Measurements from ENCODE around the gene FAM3B.
"Not testable (repeated sequence)": the region's sequence is repeated elsewhere in the genome, so short reads cannot be mapped to it uniquely, and the experiment has no call there.

FAM3B gene

DNA sequence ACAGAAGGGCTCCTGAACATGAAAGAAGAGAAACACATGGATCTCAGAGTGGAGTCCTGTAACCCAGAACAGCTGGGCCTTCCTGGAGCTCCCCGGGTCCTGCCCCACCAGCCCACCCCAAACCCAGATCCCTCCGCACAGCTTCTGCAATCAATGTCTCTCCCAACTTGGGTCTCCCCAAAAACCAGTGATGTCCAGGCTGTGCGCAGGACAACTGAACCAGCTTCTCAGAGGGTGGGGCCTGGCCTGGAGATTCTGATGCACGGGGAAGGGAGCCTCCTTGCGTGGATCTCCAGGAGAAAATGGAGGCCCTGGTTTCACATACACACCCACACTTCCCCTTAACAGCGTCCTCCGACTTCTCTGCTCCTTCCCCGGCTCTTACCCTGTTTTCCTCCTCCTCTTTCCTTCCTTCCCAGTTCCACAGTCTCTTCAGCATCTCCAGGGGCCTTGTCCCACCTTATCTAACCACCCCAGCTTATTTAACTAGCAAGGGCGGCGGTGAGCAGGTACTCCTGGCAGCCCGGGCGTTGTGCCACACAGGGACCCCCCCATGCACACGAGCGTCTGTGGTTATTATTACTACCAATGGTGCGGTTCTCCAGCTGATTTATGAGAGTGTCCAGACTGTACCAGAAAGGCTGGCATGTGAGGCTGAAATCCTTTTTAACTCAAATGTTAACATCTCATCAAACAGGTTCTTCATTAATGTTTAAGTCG is 34.0 kb downstream of the FAM3B start:
- DNase-seq (ENCODE audit: low read depth) = no peak

DNA sequence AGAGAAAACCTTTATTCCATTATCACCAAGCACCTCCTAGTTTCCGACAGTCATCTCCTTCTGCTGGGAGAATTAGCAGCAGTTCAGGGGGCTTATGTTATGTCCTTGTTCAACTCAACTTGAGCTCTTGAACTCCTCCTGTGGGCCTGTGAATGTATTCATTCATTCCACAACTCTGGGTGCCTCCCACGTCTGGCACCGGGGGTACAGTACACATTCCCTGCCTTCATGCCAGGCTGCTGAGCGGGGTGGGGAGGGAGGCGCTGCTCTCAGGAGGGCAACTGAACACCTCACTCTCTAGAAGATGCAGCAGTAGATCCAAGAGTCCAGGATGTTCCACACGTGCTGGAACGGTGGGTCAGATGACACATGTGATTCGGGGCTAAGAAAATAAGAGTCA is 40.9 kb downstream of the FAM3B start:
- no peak for DNase-seq (ENCODE audit: low read depth)

DNA sequence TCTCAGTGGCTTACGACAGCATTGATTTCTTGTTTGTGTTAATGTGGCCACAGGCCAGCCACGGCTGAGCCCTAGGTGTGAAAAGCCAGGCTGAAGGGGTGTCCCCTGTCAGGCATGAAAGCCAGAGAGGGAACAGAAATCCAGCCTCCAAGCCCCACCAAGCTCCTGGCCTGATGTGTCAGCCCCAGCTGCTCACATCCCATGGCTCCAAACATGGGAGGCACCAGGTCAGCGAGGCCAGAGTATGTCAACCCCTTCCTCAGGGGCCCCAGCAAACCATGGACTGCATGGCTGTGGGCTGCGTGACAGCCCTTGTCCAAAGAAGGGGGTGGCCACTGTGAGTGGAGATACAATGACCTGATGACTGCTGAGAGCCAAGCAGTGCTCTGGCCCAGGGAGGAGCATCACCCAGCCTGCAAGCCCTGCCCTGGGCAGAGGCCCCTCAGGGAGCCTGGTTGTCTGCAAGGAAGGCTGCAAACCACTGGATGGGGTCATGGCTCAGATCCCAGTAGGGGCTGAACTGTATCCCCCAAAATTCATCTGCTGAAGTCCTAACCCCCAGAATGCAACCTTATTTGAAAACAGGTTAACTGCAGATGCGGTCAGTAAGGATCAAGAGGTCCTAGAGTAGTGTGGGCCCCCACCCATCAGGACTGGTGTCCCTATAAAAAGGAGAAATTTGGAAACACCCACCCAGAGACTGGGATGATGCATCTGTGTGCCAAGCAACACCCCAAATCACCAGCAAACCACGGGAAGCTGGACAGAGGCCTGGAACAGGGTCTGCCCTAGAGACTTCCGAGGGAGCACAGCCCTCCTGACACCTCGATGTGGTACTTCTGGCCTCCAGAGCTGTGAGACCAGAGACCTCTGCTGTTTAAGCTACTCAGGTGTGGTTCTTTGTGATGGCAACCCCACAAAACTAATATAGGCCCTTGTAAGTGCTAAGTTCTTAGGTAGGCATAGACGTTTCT is 41.9 kb downstream of the FAM3B start:
- DNase-seq (ENCODE audit: low read depth) = no peak

DNA sequence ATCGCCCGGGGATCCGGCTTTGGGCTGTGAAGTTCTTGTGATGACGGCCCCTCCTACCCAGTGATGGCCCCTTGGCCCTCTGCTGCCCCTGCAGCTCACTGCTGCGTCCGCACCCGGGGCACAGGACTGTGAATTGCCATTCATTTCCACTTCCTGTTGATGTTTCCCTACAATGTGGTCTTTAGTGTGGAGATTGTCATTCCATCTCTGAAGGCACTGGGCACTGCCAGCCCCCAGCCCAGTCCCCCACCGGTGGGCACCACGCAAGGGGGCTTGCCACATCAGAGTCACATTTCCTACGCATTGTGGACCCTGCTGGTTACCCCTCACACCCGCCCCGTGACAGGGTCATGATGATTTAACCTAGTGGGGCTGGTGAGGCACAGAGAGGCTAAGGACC is 42.7 kb downstream of the FAM3B start:
- no peak for DNase-seq (ENCODE audit: low read depth)

GRCh38 chr21:41359754-41360071 is 43.1 kb downstream of the FAM3B start:
- not testable (repeated sequence) for DNase-seq (ENCODE audit: low read depth)

DNA sequence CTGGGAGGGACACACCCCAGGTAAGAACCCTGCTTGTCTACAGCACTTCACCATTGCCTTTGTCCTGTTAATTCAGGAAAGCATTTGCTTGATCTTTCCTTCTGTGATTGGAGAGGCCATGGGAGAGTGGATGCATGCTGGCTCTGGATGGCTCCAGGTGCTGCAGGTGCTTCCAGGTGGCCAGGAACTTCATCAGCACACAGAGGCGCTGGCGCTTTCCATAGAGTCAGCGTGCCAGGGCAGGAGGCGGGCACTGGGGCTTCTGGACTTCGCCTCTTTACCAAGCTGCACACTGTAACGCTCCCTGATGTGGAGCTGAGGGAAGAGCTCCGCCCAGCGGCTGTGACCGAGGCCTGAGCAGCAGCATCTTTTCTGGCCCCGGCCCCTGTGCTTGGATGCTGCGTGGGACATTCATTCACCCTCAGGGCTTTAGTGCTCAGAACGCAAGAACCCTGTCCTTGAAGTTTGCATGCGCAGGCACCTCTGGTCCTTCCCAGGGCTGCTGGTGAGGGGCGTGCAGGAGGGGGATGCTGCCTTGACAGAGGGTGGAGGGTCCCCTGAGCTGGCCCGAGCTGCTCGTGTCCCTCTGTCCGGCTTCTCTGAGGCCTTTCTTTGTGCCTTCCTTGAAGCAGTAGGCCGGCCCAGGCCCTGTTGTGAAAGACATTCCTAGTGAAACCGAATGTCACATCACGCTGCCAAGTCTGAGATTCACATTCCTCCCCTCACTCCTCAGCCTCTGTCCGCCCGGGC is 43.6 kb downstream of the FAM3B start:
- DNase-seq (ENCODE audit: low read depth) = no peak

DNA sequence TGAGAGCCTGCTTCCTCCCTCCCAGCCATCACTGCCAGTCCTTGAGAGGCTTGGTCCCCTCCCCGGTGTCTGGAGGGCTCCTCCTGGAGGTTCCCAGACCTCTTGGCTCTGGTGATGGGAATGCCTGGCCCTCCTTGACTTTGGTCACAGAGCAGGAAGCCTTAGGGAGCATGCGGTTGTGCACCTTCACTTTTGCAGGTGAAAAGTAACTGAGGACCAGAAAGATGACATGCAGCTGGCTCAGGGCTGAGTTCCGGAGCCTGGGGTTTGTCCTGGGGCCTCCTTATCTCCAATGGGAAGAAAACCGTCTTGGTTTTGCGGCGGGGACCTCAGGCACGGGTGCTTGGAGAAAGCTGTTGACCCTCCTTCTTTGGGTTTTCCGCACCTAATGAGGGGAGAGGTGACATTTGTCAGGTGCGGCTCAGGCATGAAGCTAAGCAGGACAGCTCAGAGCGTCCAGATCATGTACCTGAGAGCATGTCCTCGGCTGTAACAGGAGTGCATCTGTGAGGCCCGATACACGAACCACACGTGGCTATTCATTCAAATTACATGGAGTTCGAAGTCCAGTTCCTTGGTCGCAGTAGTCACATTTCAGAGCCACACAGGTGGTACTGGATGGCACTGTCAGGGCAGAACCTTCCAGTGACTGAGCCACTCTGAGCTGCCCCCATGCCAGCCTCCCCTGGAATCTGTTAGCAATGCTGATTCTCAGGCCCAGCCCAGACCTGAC is 44.6 kb downstream of the FAM3B start:
- no peak for DNase-seq (ENCODE audit: low read depth)

- DNase-seq (ENCODE audit: low read depth) = peak; percentile 53
These were observed 45.4 kb downstream of the FAM3B start, which contains the start of gene MX2 for GRCh38 chr21:41361786-41362604. TSS of gene MX2 (plus strand) at chr21:41362027. CDS start at chr21:41376907, 14,880 bp downstream.

- no peak for DNase-seq (ENCODE audit: low read depth)
These were observed 46.2 kb downstream of the FAM3B start for GRCh38 chr21:41362605-41363369.

- DNase-seq (ENCODE audit: low read depth) = no peak
These were observed 47.0 kb downstream of the FAM3B start for GRCh38 chr21:41363370-41364270.

DNA sequence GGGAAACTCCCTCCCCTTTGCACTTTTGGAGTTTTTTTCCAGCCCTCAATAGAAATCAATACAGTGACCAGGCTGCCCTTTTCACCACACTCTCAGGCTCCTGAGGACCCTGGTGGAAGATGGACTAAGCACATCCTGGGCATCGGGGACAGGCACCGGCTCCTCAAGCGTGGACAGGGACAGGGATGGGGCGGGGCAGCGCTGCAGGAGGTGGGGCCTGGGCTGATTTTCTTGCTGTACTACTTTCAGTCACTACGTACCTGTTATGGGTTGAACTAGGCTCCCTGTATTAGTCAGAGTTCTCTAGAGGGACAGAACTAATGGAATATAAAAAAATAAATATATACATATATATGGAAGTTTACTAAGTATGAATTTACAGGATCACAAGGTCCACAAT is 47.7 kb downstream of the FAM3B start:
- DNase-seq (ENCODE audit: low read depth) = no peak

- no peak for DNase-seq (ENCODE audit: low read depth)
These were observed 48.9 kb downstream of the FAM3B start for GRCh38 chr21:41365377-41366107.

DNA sequence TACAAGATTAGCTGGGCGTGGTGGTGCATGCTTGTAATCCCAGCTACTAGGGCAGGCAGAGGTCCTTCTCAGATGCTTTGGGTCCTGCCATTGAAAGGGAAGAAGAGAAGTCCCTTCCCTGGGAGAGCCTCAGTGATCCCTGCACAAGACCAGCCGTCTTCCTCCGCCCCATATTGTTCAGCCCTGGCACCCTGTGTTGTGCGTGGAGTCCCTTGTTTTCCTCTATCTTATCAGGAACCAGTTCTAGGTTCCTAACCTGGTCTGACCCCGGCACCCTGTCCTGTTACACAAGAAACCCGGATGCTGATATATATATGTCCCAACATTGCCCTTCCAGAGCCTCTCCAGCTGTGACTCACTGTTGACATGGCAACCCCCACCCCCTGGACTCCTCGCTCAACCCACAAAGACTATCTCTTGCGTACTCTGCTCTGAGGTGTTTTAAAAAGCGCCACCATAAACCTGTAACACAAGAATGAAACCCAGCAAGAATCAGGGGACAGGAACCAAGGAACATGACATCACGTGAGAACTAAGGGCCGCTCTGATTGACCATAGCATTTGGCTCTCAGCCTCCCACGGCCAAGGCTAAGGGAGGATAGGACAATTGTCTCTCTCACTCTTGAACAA is 50.0 kb downstream of the FAM3B start:
- DNase-seq (ENCODE audit: low read depth) = no peak

DNA sequence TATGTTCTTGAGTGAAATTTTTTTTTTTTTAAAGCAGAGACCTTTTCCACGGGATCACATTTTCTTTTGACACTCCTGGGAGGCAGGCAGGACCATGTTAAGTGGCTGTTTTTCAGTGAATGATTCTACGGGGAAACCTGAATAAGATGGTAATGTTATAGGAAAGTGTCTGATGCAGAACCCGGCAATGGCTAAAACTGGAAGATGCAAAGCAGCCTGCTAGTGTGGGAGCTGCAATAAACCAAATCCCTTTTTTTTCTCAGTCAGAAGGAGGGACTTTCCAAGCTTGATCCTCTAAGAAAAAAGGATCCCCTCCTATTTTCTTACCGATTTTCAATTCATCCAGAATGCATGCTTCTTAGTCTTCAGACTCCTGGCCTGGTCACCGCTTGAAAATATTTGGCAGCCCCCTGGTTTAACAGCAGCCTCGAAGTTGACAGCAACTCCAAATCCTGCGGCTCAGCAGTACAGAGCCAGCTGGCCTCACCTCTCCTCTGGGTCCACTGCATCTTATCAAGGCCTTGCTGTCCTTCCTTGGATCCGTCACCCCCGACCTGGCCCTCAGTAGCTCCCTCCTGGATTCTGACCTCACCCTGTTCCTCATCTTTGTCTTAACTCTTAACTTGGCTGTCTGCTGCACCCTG is 50.8 kb downstream of the FAM3B start:
- no peak for DNase-seq (ENCODE audit: low read depth)

GRCh38 chr21:41367945-41368734 is 51.5 kb downstream of the FAM3B start:
- DNase-seq (ENCODE audit: low read depth) = no peak

- DNase-seq (ENCODE audit: low read depth) = no peak
These were observed 52.1 kb downstream of the FAM3B start for GRCh38 chr21:41368735-41369104.

All from activated gamma-delta T cell treated with anti-CD3 and anti-CD28 coated beads, Interleukin-2, amount 50 U/mL, for 16 hours (primary cell).